ENCODE results near the gene DAZAP1. TPM values are rescaled to one million over a fixed set of nuclear protein-coding genes. Genes with fewer than 3 reads are reported as not detected.

Gene DAZAP1
- total RNA-seq, 1 donor from 2014 or later, result 131 TPM

DNA sequence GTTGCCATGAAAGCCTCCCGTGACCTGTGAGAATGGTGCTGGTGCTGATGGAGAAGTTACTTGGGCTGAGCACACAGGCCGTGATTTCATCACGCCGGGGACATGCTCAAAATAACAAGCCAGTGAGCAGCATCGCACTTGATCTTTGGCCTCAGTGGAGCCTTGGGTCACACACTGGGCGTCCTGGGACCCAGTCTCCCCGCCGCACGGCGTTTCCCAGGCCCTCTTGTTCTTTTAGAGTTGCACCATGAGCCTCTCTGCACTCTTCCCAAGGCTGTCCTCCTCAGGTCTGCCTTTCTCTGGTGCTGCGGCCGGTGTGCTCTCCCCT, 33.2 kb upstream of the DAZAP1 start:
- H3K27ac Mint-ChIP-seq, result no peak overlapping the region
- H3K36me3 Mint-ChIP-seq, result peaks cover 22% of the 10 kb centered on the region
- no peaks in the 10 kb centered on the region for H3K9me3 Mint-ChIP-seq
- H3K4me3 Mint-ChIP-seq, result no peak overlapping the region
- no peaks in the 10 kb centered on the region for H3K27me3 Mint-ChIP-seq (ENCODE audit: low read depth)
- no peaks in the 10 kb centered on the region for H3K4me1 Mint-ChIP-seq
- TF ChIP-seq, protein P1, sequence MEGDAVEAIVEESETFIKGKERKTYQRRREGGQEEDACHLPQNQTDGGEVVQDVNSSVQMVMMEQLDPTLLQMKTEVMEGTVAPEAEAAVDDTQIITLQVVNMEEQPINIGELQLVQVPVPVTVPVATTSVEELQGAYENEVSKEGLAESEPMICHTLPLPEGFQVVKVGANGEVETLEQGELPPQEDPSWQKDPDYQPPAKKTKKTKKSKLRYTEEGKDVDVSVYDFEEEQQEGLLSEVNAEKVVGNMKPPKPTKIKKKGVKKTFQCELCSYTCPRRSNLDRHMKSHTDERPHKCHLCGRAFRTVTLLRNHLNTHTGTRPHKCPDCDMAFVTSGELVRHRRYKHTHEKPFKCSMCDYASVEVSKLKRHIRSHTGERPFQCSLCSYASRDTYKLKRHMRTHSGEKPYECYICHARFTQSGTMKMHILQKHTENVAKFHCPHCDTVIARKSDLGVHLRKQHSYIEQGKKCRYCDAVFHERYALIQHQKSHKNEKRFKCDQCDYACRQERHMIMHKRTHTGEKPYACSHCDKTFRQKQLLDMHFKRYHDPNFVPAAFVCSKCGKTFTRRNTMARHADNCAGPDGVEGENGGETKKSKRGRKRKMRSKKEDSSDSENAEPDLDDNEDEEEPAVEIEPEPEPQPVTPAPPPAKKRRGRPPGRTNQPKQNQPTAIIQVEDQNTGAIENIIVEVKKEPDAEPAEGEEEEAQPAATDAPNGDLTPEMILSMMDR (IDR thresholded peaks at IDR 0.05; ENCODE audit: unreplicated experiment), result no peak
- DNase-seq (ENCODE audit: low spot score in 2 of 2, unreplicated experiment in 2 of 2), result no peak

GRCh38 chr19:1376415-1376805, 31.0 kb upstream of the DAZAP1 start:
- no peak for DNase-seq (ENCODE audit: low spot score in 2 of 2, unreplicated experiment in 2 of 2)
- H3K36me3 Mint-ChIP-seq, result peaks cover 12% of the 10 kb centered on the region
- H3K9me3 Mint-ChIP-seq, result no peaks in the 10 kb centered on the region
- H3K4me3 Mint-ChIP-seq, result no peak overlapping the region
- no peaks in the 10 kb centered on the region for H3K27me3 Mint-ChIP-seq (ENCODE audit: low read depth)
- H3K27ac Mint-ChIP-seq, result no peak overlapping the region
- TF ChIP-seq, protein P1 (IDR thresholded peaks at IDR 0.05; ENCODE audit: unreplicated experiment), result no peak
- H3K4me1 Mint-ChIP-seq, result peaks cover 1% of the 10 kb centered on the region

DNA sequence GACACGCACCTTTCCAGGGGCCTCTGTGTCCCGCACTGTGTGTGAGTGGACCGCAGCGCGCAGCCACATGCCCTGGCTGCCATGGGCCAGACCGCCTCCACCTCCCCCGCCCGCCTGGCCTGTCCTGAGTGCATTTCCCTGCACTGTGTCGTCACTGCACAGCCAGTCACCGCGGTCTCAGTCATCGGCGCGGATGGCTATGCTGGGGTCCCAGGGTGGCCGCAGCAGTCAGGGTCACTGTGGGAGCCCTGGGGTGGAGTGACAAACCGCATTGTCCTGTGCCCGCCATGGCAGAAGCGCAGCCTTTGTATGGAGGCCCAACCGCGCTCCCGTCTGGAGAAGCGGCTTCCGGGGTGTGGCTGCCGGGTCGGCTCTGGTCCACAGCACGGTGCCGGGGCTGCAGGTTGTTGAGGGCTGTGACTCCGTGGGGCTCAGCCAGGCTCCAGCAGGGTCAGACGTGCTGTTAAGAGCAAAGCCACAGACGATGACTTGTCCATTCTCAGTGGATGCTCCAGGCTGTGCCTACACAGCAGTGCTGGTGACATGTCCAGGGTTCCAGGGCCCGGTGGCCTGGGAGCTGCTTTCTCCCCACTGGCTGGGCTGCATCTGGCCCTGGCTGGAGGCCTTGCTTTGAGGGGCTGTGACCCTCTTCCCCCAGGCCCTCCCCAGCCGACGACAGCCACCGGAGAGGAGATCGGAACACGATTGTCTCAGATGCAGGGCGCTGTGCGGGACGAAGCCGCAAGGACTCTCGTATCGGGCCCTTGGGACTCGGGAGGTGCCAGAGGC, 30.0 kb upstream of the DAZAP1 start:
- Mint-ChIP-seq H3K9me3 (no peaks in the 10 kb centered on the region), H3K36me3 (peaks cover 10% of the 10 kb centered on the region), H3K27me3 (ENCODE audit: low read depth) (no peaks in the 10 kb centered on the region), H3K27ac (no peak overlapping the region), H3K4me1 (peaks cover 3% of the 10 kb centered on the region), H3K4me3 (no peak overlapping the region)
- TF ChIP-seq, protein P1 (IDR thresholded peaks at IDR 0.05; ENCODE audit: unreplicated experiment), result no peak
- no peak for DNase-seq (ENCODE audit: low spot score in 2 of 2, unreplicated experiment in 2 of 2)

DNA sequence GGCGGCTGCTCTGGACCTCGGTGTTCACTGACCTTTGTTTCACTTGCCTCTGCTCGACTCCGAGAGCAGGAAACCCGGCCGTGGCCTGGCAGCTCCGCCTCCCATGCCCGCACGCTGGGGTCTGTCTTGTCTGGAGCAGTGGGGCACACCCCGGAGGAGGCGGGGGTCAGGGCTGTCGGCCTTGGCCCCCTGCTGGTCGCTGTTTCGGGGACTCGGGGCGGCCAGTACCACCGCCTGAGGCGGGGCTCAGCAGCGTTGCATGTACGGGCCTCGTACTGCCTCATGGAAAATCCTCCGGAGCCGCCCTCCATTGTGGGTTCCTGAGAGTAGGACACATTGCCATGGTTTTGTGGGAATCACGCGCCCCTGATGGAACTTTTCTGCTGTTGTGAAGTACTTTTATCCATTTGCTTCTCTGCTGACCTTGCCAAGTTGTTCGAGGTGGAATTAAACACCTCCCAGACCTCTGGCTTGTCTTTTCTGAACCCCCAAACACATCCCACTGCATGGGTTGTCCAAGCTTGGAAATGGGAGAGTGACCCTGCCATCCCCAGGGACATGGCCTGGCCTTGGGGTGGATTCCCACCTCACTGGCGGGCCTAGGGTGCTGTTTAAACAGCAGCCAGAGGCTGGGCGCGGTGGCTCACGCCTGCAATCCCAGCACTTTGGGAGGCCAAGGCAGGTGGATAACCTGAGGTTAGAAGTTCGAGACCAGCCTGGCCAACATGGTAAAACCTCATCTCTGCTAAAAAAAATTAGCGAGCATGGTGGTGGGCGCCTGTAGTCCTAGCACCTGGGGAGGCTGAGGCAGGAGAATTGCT, 29.2 kb upstream of the DAZAP1 start:
- Mint-ChIP-seq H3K36me3 (peaks cover 10% of the 10 kb centered on the region), H3K4me3 (no peak overlapping the region), H3K27ac (no peak overlapping the region), H3K27me3 (ENCODE audit: low read depth) (peaks cover 1% of the 10 kb centered on the region), H3K4me1 (peaks cover 3% of the 10 kb centered on the region), H3K9me3 (no peaks in the 10 kb centered on the region)
- TF ChIP-seq, protein P1 (IDR thresholded peaks at IDR 0.05; ENCODE audit: unreplicated experiment), result peak; percentile 24
- no peak for DNase-seq (ENCODE audit: low spot score in 2 of 2, unreplicated experiment in 2 of 2)

GRCh38 chr19:1379126-1379905, 28.1 kb upstream of the DAZAP1 start:
- no peak overlapping the region for H3K27ac Mint-ChIP-seq
- H3K4me3 Mint-ChIP-seq, result no peak overlapping the region
- peaks cover 7% of the 10 kb centered on the region for H3K36me3 Mint-ChIP-seq
- peaks cover 6% of the 10 kb centered on the region for H3K4me1 Mint-ChIP-seq
- TF ChIP-seq, protein P1 (IDR thresholded peaks at IDR 0.05; ENCODE audit: unreplicated experiment), result no peak
- H3K9me3 Mint-ChIP-seq, result no peaks in the 10 kb centered on the region
- peaks cover 5% of the 10 kb centered on the region for H3K27me3 Mint-ChIP-seq (ENCODE audit: low read depth)
- DNase-seq (ENCODE audit: low spot score in 2 of 2, unreplicated experiment in 2 of 2), result no peak
